Mucosa of rectum (tissue), 2 donors: Measurements from ENCODE around the gene STK24.

Experiments used
- H3K27ac ChIP-seq, 2 donors: one replicate each; pipeline ENCODE4 v1.7.0; 2013; ENCODE audit warnings: inconsistent platforms in 2 of 2, low read depth in 2 of 2, low read length in 2 of 2
- H3K27me3 ChIP-seq, 2 donors: one replicate each; pipeline ENCODE4 v1.7.0; 2013; ENCODE audit warnings: low read length in 2 of 2; ENCODE audit not compliant: control insufficient read depth in 2 of 2, insufficient read depth in 2 of 2
- H3K36me3 ChIP-seq, 2 donors: one replicate each; pipeline ENCODE4 v1.7.0; 2013; ENCODE audit warnings: low read length in 2 of 2; ENCODE audit not compliant: control insufficient read depth in 2 of 2, insufficient read depth in 2 of 2
- H3K4me1 ChIP-seq, 2 donors: one replicate each; pipeline ENCODE4 v1.7.0; 2013; ENCODE audit warnings: low read length in 2 of 2, mild to moderate bottlenecking in 1 of 2; ENCODE audit not compliant: control insufficient read depth in 2 of 2, insufficient read depth in 2 of 2
- H3K4me3 ChIP-seq, 2 donors: one replicate each; pipeline ENCODE4 v1.7.0; 2013; ENCODE audit warnings: low read length in 2 of 2
- H3K9ac ChIP-seq, 2 donors: one replicate each; pipeline ENCODE4 v1.7.0; 2013; ENCODE audit warnings: low read length in 2 of 2, low read depth in 1 of 2, mild to moderate bottlenecking in 1 of 2
- H3K9me3 ChIP-seq, 2 donors: one replicate each; pipeline ENCODE4 v1.7.0; 2013; ENCODE audit warnings: low read length in 2 of 2; ENCODE audit not compliant: control insufficient read depth in 2 of 2
- donor health status: healthy.
- donor health status: Normal muscosa, but diverticular disease.

STK24 gene

GRCh38 chr13:98409281-98409680, 167.6 kb downstream of the STK24 start:
- H3K36me3 ChIP-seq: no peaks in the 10 kb centered on the region
- no peak overlapping the region for H3K9ac ChIP-seq
- H3K4me1 ChIP-seq: peaks cover 4 to 5% of the 10 kb centered on the region in 2 donors
- H3K4me3 ChIP-seq: no peak overlapping the region
- no peaks in the 10 kb centered on the region for H3K9me3 ChIP-seq
- H3K27ac ChIP-seq: no peak overlapping the region
- H3K27me3 ChIP-seq: no peaks in the 10 kb centered on the region

GRCh38 chr13:98407575-98407974, 169.3 kb downstream of the STK24 start:
- no peaks in the 10 kb centered on the region for H3K9me3 ChIP-seq
- peaks cover 4 to 5% of the 10 kb centered on the region in 2 donors for H3K4me1 ChIP-seq
- no peaks in the 10 kb centered on the region for H3K27me3 ChIP-seq
- no peak overlapping the region for H3K4me3 ChIP-seq
- peaks cover 0 to 2% of the 10 kb centered on the region in 2 donors for H3K36me3 ChIP-seq
- no peak overlapping the region for H3K27ac ChIP-seq
- H3K9ac ChIP-seq: no peak overlapping the region

- Histone ChIP-seq H3K4me1 (peaks cover 4 to 5% of the 10 kb centered on the region in 2 donors), H3K27ac (no peak overlapping the region), H3K9ac (no peak overlapping the region), H3K9me3 (no peaks in the 10 kb centered on the region), H3K27me3 (no peaks in the 10 kb centered on the region), H3K36me3 (peaks cover 0 to 2% of the 10 kb centered on the region in 2 donors), H3K4me3 (no peak overlapping the region)
These were observed 169.9 kb downstream of the STK24 start for GRCh38 chr13:98406971-98407370.

GRCh38 chr13:98406427-98406826, 170.5 kb downstream of the STK24 start:
- Histone ChIP-seq H3K9ac (no peak overlapping the region), H3K27ac (no peak overlapping the region), H3K9me3 (no peaks in the 10 kb centered on the region), H3K4me1 (peaks cover 4 to 5% of the 10 kb centered on the region in 2 donors), H3K36me3 (peaks cover 0 to 2% of the 10 kb centered on the region in 2 donors), H3K27me3 (no peaks in the 10 kb centered on the region), H3K4me3 (no peak overlapping the region)

GRCh38 chr13:98405690-98406344, 171.1 kb downstream of the STK24 start:
- H3K36me3 ChIP-seq: peaks cover 0 to 2% of the 10 kb centered on the region in 2 donors
- H3K4me3 ChIP-seq: no peak overlapping the region
- no peak overlapping the region for H3K27ac ChIP-seq
- peaks cover 4 to 5% of the 10 kb centered on the region in 2 donors for H3K4me1 ChIP-seq
- no peaks in the 10 kb centered on the region for H3K9me3 ChIP-seq
- no peak overlapping the region for H3K9ac ChIP-seq
- no peaks in the 10 kb centered on the region for H3K27me3 ChIP-seq

- peaks cover 0 to 2% of the 10 kb centered on the region in 2 donors for H3K36me3 ChIP-seq
- no peak overlapping the region for H3K27ac ChIP-seq
- peaks cover 4 to 5% of the 10 kb centered on the region in 2 donors for H3K4me1 ChIP-seq
These were observed 171.8 kb downstream of the STK24 start for GRCh38 chr13:98405107-98405571.

GRCh38 chr13:98403076-98403475, 173.8 kb downstream of the STK24 start:
- H3K9me3 ChIP-seq: no peaks in the 10 kb centered on the region
- H3K36me3 ChIP-seq: peaks cover 0 to 2% of the 10 kb centered on the region in 2 donors
- no peak overlapping the region for H3K4me3 ChIP-seq
- no peak overlapping the region for H3K27ac ChIP-seq
- no peaks in the 10 kb centered on the region for H3K27me3 ChIP-seq
- H3K4me1 ChIP-seq: peaks cover 4 to 5% of the 10 kb centered on the region in 2 donors
- H3K9ac ChIP-seq: no peak overlapping the region

More at GRCh38 chr13:98405107-98405571, 171.8 kb downstream of the STK24 start:
- Histone ChIP-seq H3K9ac (no peak overlapping the region), H3K9me3 (no peaks in the 10 kb centered on the region), H3K4me3 (no peak overlapping the region), H3K27me3 (no peaks in the 10 kb centered on the region)

- Histone ChIP-seq H3K9me3 (no peaks in the 10 kb centered on the region), H3K9ac (no peak overlapping the region), H3K27ac (no peak overlapping the region), H3K27me3 (no peaks in the 10 kb centered on the region), H3K4me1 (peaks cover 4 to 5% of the 10 kb centered on the region in 2 donors), H3K36me3 (peaks cover 0 to 2% of the 10 kb centered on the region in 2 donors), H3K4me3 (no peak overlapping the region)
These were observed 175.0 kb downstream of the STK24 start for GRCh38 chr13:98401934-98402333.

- Histone ChIP-seq H3K4me3 (no peak overlapping the region), H3K9me3 (no peaks in the 10 kb centered on the region), H3K27ac (no peak overlapping the region), H3K4me1 (no peaks in the 10 kb centered on the region), H3K27me3 (no peaks in the 10 kb centered on the region), H3K36me3 (peaks cover 0 to 6% of the 10 kb centered on the region in 2 donors), H3K9ac (no peak overlapping the region)
These were observed 177.2 kb downstream of the STK24 start for GRCh38 chr13:98399756-98400155.

GRCh38 chr13:98398581-98398980, 178.3 kb downstream of the STK24 start:
- H3K9me3 ChIP-seq: no peaks in the 10 kb centered on the region
- H3K4me3 ChIP-seq: no peak overlapping the region
- H3K9ac ChIP-seq: no peak overlapping the region
- no peak overlapping the region for H3K27ac ChIP-seq
- H3K27me3 ChIP-seq: no peaks in the 10 kb centered on the region
- no peaks in the 10 kb centered on the region for H3K4me1 ChIP-seq
- peaks cover 0 to 4% of the 10 kb centered on the region in 2 donors for H3K36me3 ChIP-seq
